ENCODE data around the gene PARK7.

- no peak for TF ChIP-seq GATA3 (IDR thresholded peaks at IDR 0.05; ENCODE audit: low read depth, low read length)
- no peak for TF ChIP-seq GATA2 (IDR thresholded peaks at IDR 0.05; ENCODE audit: low read depth, low read length)
Observed at GRCh38 chr1:8027748-8028570, 66.4 kb downstream of the PARK7 start.
